Measurements from ENCODE around the gene MICB. TPM values are rescaled to one million over a fixed set of nuclear protein-coding genes. Genes with fewer than 3 reads are reported as not detected.
A peak's percentile ranks its signal among the peaks of the same experiment; 100 is the strongest.

Gene MICB
- total and polyA plus RNA-seq, 9 of the 15 experiments (the other 6 are each of a cell fraction or from before 2014, with no cell fraction given), result 13.3 to 34.5 (median 19.8) TPM

DNA sequence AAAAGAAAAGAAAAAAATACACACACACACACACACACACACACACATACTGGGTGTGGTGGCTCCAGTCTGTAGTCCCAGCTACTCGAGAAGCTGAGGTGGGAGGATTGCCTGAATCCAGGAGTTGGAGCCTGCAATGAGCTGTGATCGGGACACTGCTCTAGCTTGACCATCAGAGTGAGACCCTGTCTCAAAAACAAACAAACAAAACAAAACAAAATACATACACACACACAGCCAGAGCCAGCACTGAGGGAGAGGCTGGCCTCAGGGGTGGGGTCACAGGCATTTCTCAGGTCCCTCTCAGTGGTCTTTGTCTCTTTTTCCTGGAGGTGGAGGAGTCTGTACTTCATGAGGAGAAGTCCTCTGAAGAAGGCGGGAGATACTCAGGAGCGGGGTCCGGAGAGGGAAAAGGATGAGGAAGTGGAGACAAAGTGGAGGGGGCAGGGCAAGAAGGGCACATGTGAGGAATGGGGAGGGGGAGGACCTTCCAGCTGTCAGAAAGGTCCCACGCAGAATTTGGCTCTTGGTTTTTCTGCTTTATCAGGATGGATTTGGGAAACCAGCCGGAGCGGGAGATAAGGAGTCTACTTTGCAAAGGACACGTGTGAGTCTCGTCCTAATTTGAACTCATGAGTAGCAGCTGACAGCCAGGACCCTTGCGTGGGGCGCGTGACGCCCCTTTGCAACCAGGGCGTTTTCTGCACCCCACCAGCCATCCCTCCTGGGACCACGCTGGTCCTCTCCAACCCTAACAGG is 7.7 kb upstream of the MICB start (continued):
- TF ChIP-seq RBM15 (IDR thresholded peaks at IDR 0.05; ENCODE audit: insufficient read depth, low read length) (no peak), RBM22 (IDR thresholded peaks at IDR 0.05; ENCODE audit: low read depth, low read length, poor library complexity, severe bottlenecking) (no peak), IFI16 (CRISPR knock-in tag; IDR thresholded peaks at IDR 0.05) (no peak), KDM5B (IDR thresholded peaks at IDR 0.05; ENCODE audit: insufficient replicate concordance, low read depth, low read length) (no peak), POLR2A (conservative IDR thresholded peaks at IDR 0.05) (no peak), RCOR1 (IDR thresholded peaks at IDR 0.05; ENCODE audit: borderline replicate concordance in 1 of 2, low read depth in 2 of 2, low read length in 2 of 2) (peak in 1 of 2 experiments; percentile 72; a peak in 2 of 4 replicates), GATAD2B (IDR thresholded peaks at IDR 0.05; ENCODE audit: borderline replicate concordance) (no peak), MYNN (IDR thresholded peaks at IDR 0.05) (no peak), MYNN (CRISPR knock-in tag; IDR thresholded peaks at IDR 0.05) (no peak), FOXP1 (CRISPR knock-in tag; IDR thresholded peaks at IDR 0.05) (no peak), XRCC5 (IDR thresholded peaks at IDR 0.05; ENCODE audit: low read depth, low read length) (no peak), GTF2A2 (tag; IDR thresholded peaks at IDR 0.05) (no peak), ETV1 (tag; conservative IDR thresholded peaks at IDR 0.05; ENCODE audit: low read depth) (no peak), MAFG (tag; conservative IDR thresholded peaks at IDR 0.05) (no peak), TAL1 (IDR thresholded peaks at IDR 0.05) (peak; percentile 69), SOX6 (IDR thresholded peaks at IDR 0.05) (peak; percentile 39; the same call in 1 of the 2 replicates), ZFPM2 (CRISPR knock-in tag; IDR thresholded peaks at IDR 0.05) (no peak), NFYB (IDR thresholded peaks at IDR 0.05; ENCODE audit: extremely low read depth, insufficient read length) (no peak), RBFOX2 (IDR thresholded peaks at IDR 0.05; ENCODE audit: low read depth, low read length) (no peak), ZNF609 (CRISPR knock-in tag; IDR thresholded peaks at IDR 0.05; ENCODE audit: borderline replicate concordance) (no peak), GMEB1 (CRISPR knock-in tag; IDR thresholded peaks at IDR 0.05) (no peak)
- TF ChIP-seq, protein P1, sequence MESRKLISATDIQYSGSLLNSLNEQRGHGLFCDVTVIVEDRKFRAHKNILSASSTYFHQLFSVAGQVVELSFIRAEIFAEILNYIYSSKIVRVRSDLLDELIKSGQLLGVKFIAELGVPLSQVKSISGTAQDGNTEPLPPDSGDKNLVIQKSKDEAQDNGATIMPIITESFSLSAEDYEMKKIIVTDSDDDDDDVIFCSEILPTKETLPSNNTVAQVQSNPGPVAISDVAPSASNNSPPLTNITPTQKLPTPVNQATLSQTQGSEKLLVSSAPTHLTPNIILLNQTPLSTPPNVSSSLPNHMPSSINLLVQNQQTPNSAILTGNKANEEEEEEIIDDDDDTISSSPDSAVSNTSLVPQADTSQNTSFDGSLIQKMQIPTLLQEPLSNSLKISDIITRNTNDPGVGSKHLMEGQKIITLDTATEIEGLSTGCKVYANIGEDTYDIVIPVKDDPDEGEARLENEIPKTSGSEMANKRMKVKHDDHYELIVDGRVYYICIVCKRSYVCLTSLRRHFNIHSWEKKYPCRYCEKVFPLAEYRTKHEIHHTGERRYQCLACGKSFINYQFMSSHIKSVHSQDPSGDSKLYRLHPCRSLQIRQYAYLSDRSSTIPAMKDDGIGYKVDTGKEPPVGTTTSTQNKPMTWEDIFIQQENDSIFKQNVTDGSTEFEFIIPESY (CRISPR knock-in tag; IDR thresholded peaks at IDR 0.05), result no peak

All from K562 (cell line).